HG03159 (cell line): Measurements from ENCODE around the gene EYA3.

Experiments
- ATAC-seq: cut with Tn5 transposase; IDR thresholded peaks from one replicate; pipeline ENCODE4 v1.9.1; 2021; ENCODE audit warnings: mild to moderate bottlenecking, moderate library complexity; ENCODE audit not compliant: unreplicated experiment

Gene EYA3

GRCh38 chr1:28074892-28075511, 13.4 kb downstream of the EYA3 start:
- ATAC-seq, result no peak

- ATAC-seq, result no peak
Measured at GRCh38 chr1:28073867-28074266, 14.5 kb downstream of the EYA3 start.

- no peak for ATAC-seq
Measured at GRCh38 chr1:28071813-28072212, 16.6 kb downstream of the EYA3 start.

GRCh38 chr1:28070725-28071593, 17.5 kb downstream of the EYA3 start:
- ATAC-seq, result no peak

GRCh38 chr1:28067523-28068090, 20.8 kb downstream of the EYA3 start:
- no peak for ATAC-seq

- ATAC-seq, result no peak
Measured at GRCh38 chr1:28066393-28067154, 21.8 kb downstream of the EYA3 start.

GRCh38 chr1:28064064-28064463, 24.3 kb downstream of the EYA3 start:
- ATAC-seq, result no peak

- no peak for ATAC-seq
Measured at GRCh38 chr1:28062806-28063205, 25.6 kb downstream of the EYA3 start.

GRCh38 chr1:28058971-28059878, 29.2 kb downstream of the EYA3 start:
- no peak for ATAC-seq

- no peak for ATAC-seq
Measured at GRCh38 chr1:28058168-28058567, 30.2 kb downstream of the EYA3 start.

- ATAC-seq, result no peak
Measured at GRCh38 chr1:28056129-28056925, 32.1 kb downstream of the EYA3 start.

- ATAC-seq, result no peak
Measured at GRCh38 chr1:28050776-28051175, 37.6 kb downstream of the EYA3 start.

- no peak for ATAC-seq
Measured at GRCh38 chr1:28046716-28047115, 41.7 kb downstream of the EYA3 start.

GRCh38 chr1:28045777-28046176, 42.6 kb downstream of the EYA3 start:
- no peak for ATAC-seq

- no peak for ATAC-seq
Measured at GRCh38 chr1:28044399-28044798, 44.0 kb downstream of the EYA3 start.

- no peak for ATAC-seq
Measured at GRCh38 chr1:28039341-28039740, 49.1 kb downstream of the EYA3 start.

GRCh38 chr1:28037946-28038345, 50.5 kb downstream of the EYA3 start:
- no peak for ATAC-seq

GRCh38 chr1:28037206-28037605, 51.2 kb downstream of the EYA3 start:
- ATAC-seq, result no peak

- ATAC-seq, result no peak
Measured at GRCh38 chr1:28036431-28036830, 52.0 kb downstream of the EYA3 start.
